CD4-positive, CD25-positive, alpha-beta regulatory T cell (primary cell): ENCODE measurements around the gene PLEKHN1. TPM values are rescaled to one million over a fixed set of nuclear protein-coding genes. Genes with fewer than 3 reads are reported as not detected.
"Not testable (repeated sequence)": the region's sequence is repeated elsewhere in the genome, so short reads cannot be mapped to it uniquely, and the experiment has no call there.

Source experiments
- ATAC-seq, 2 donors: fragments of 150-1000 bp; cut with Tn5 transposase; one replicate each; pipeline ENCODE4 v1.10.0; 2021; ENCODE audit warnings: low read depth in 2 of 2, moderate number of reproducible peaks in 2 of 2, moderate library complexity in 1 of 2
- DNase-seq, 3 donors: peaks; one replicate each; pipeline versions ENCODE4 v3.0.0 to v3.0.0-alpha.2; 2012 to 2022; ENCODE audit warnings: mixed read lengths in 1 of 3
- H3K27ac ChIP-seq: one replicate; pipeline ENCODE4 v1.7.0; 2013; ENCODE audit warnings: mild to moderate bottlenecking, low read length; ENCODE audit not compliant: insufficient read depth, poor library complexity, severe bottlenecking
- H3K27me3 ChIP-seq: one replicate; pipeline ENCODE4 v1.7.0; 2013; ENCODE audit warnings: low read length; ENCODE audit not compliant: control insufficient read depth, insufficient read depth
- H3K36me3 ChIP-seq: one replicate; pipeline ENCODE4 v1.7.0; 2013; ENCODE audit warnings: mild to moderate bottlenecking, low read length, moderate library complexity; ENCODE audit not compliant: control insufficient read depth, insufficient read depth
- H3K4me1 ChIP-seq: 2 replicates; pipeline ENCODE4 v1.7.0; 2013; ENCODE audit warnings: mild to moderate bottlenecking, low read length; ENCODE audit not compliant: insufficient read depth, control insufficient read depth, poor library complexity, severe bottlenecking
- H3K4me3 ChIP-seq: one replicate; pipeline ENCODE4 v1.7.0; 2013; ENCODE audit warnings: low read depth, mild to moderate bottlenecking, low read length, moderate library complexity
- H3K9me3 ChIP-seq, 2 experiments: 1 replicate in 1 of 2; 2 replicates in 1 of 2; pipeline ENCODE4 v1.7.0; 2013; ENCODE audit warnings: low read length in 2 of 2, mild to moderate bottlenecking in 1 of 2, moderate library complexity in 1 of 2; ENCODE audit not compliant: control insufficient read depth in 2 of 2
- H3K27ac Mint-ChIP-seq, 3 donors: one replicate each; pipeline ENCODE4 v1.8.0; 2020 to 2022; ENCODE audit warnings: mild to moderate bottlenecking in 3 of 3, mixed read lengths in 3 of 3, moderate library complexity in 2 of 3
- H3K27me3 Mint-ChIP-seq: one replicate; pipeline ENCODE4 v1.8.0; 2022; ENCODE audit warnings: mild to moderate bottlenecking, mixed read lengths
- H3K36me3 Mint-ChIP-seq: one replicate; pipeline ENCODE4 v1.8.0; 2020; ENCODE audit warnings: mixed read lengths
- H3K4me1 Mint-ChIP-seq, 4 donors: one replicate each; pipeline ENCODE4 v1.8.0; 2020 to 2022; ENCODE audit warnings: mixed read lengths in 4 of 4, mild to moderate bottlenecking in 1 of 4
- H3K4me3 Mint-ChIP-seq, 4 donors: one replicate each; pipeline ENCODE4 v1.8.0; 2020 to 2022; ENCODE audit warnings: mild to moderate bottlenecking in 4 of 4, mixed read lengths in 4 of 4, moderate library complexity in 3 of 4
- H3K9me3 Mint-ChIP-seq, 7 donors: one replicate each; pipeline ENCODE4 v1.8.0; 2020 to 2022; ENCODE audit warnings: mixed read lengths in 7 of 7, mild to moderate bottlenecking in 3 of 7, moderate library complexity in 2 of 7
- polyA plus RNA-seq, 4 donors: library from polyadenylated mRNA; unstranded; fragments of 300-500 nt; fragmentation: Illumina TruSeq; gene quantifications; one replicate each; pipeline ENCODE4 v1.2.3, GENCODE V29; 2021
- total RNA-seq: library from RNA; stranded (reverse); gene quantifications from one replicate; pipeline ENCODE4 v1.2.3, GENCODE V29; 2022

The PLEKHN1 gene
- total and polyA plus RNA-seq, 5 donors from 2014 or later = 0.39 to 2.5 (median 0.61) TPM; not detected in 2

GRCh38 chr1:974293-974640, 8.0 kb downstream of the PLEKHN1 start:
- Histone ChIP-seq H3K27ac (no peak overlapping the region), H3K36me3 (no peaks in the 10 kb centered on the region), H3K9me3 (no peaks in the 10 kb centered on the region), H3K27me3 (no peaks in the 10 kb centered on the region), H3K4me1 (peaks cover 8% of the 10 kb centered on the region), H3K4me3 (no peak overlapping the region)
- H3K9me3 Mint-ChIP-seq = peaks cover 0 to 4% (median 0%) of the 10 kb centered on the region in 7 donors
- H3K4me3 Mint-ChIP-seq = no peak overlapping the region
- peaks cover 0 to 9% (median 0%) of the 10 kb centered on the region in 4 donors for H3K4me1 Mint-ChIP-seq
- H3K36me3 Mint-ChIP-seq = no peaks in the 10 kb centered on the region
- no peak for DNase-seq
- ATAC-seq = no peak
- no peak overlapping the region for H3K27ac Mint-ChIP-seq
- H3K27me3 Mint-ChIP-seq = peaks cover 7% of the 10 kb centered on the region

GRCh38 chr1:974687-975328, 8.5 kb downstream of the PLEKHN1 start:
- no peak overlapping the region for H3K27ac Mint-ChIP-seq
- Histone ChIP-seq H3K4me1 (peaks cover 8% of the 10 kb centered on the region), H3K36me3 (no peaks in the 10 kb centered on the region)

GRCh38 chr1:975365-975764, 9.1 kb downstream of the PLEKHN1 start:
- H3K27me3 ChIP-seq = no peaks in the 10 kb centered on the region
- H3K27me3 Mint-ChIP-seq = peaks cover 7% of the 10 kb centered on the region
- ATAC-seq = no peak

More at GRCh38 chr1:974687-975328, 8.5 kb downstream of the PLEKHN1 start:
- Mint-ChIP-seq H3K27me3 (peaks cover 7% of the 10 kb centered on the region), H3K9me3 (peaks cover 0 to 6% (median 0%) of the 10 kb centered on the region in 7 donors), H3K4me3 (peak overlapping the region in 1 of 4 donors; percentile 10), H3K36me3 (no peaks in the 10 kb centered on the region), H3K4me1 (peaks cover 0 to 9% (median 0%) of the 10 kb centered on the region in 4 donors)
- ATAC-seq = no peak
- no peak overlapping the region for H3K27ac ChIP-seq
- DNase-seq = no peak
- no peak overlapping the region for H3K4me3 ChIP-seq
- H3K27me3 ChIP-seq = no peaks in the 10 kb centered on the region
- H3K9me3 ChIP-seq = no peaks in the 10 kb centered on the region

DNA sequence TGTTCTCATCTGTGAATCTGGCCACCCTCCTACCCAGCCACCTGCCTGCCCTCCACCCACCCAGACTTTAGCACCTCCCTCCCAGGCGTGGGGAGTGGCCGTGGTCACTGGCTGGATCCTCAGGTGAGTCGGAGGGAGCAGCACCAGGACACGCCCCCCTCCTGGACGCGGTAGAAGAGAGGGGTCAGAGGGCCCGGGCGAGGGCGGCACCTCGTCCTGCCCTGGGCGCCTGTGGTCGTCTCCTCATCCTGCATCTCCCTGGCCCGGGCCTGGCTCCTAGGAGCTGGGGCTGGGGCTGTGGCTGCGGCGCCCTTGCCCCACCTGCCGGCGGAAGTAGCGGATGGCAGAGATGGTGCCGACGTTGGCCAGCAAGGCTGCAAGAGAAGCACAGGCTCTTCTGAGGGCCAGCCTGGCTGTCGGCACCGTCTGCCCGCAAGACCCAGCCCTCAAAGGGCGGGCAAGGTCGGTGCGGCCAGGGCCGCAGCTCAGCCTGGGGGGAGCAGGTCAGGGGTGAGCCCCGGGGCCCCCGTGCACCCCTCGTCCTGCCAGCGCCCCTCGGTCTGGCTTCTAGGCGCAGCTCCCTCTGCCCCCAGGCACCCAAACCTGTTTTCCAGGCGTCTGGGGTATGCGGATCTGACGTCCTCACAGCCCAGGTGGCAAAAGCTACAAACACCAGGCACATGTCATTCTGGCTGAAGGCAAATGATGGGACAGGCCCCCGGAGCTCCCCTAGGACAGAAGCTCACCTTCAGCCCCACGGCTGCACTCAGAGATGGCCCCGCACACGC, 9.8 kb downstream of the PLEKHN1 start:
- Mint-ChIP-seq H3K9me3 (peaks cover 0 to 7% (median 0%) of the 10 kb centered on the region in 7 donors), H3K4me3 (peak overlapping the region in 2 of 4 donors; percentile 38 to 58), H3K4me1 (peaks cover 0 to 9% (median 0%) of the 10 kb centered on the region in 4 donors), H3K27me3 (peaks cover 7% of the 10 kb centered on the region), H3K27ac (no peak overlapping the region), H3K36me3 (no peaks in the 10 kb centered on the region)
- Histone ChIP-seq H3K27me3 (no peaks in the 10 kb centered on the region), H3K36me3 (no peaks in the 10 kb centered on the region), H3K4me3 (no peak overlapping the region), H3K27ac (no peak overlapping the region), H3K4me1 (peaks cover 8% of the 10 kb centered on the region), H3K9me3 (no peaks in the 10 kb centered on the region)
- peak; percentile 71 to 84 for ATAC-seq
- peak; percentile 32 to 73 (median 69) for DNase-seq

More at GRCh38 chr1:975365-975764, 9.1 kb downstream of the PLEKHN1 start:
- Mint-ChIP-seq H3K9me3 (peaks cover 0 to 7% (median 0%) of the 10 kb centered on the region in 7 donors), H3K27ac (no peak overlapping the region), H3K4me3 (peak overlapping the region in 2 of 4 donors; percentile 38 to 58), H3K4me1 (peaks cover 0 to 9% (median 0%) of the 10 kb centered on the region in 4 donors), H3K36me3 (no peaks in the 10 kb centered on the region)
- no peak for DNase-seq
- H3K9me3 ChIP-seq = no peaks in the 10 kb centered on the region
- no peaks in the 10 kb centered on the region for H3K36me3 ChIP-seq
- peaks cover 8% of the 10 kb centered on the region for H3K4me1 ChIP-seq
- H3K4me3 ChIP-seq = no peak overlapping the region
- H3K27ac ChIP-seq = no peak overlapping the region

- H3K4me1 Mint-ChIP-seq, H3K36me3 Mint-ChIP-seq, H3K27me3 ChIP-seq, H3K4me1 ChIP-seq, H3K27ac Mint-ChIP-seq, H3K4me3 Mint-ChIP-seq, ATAC-seq, H3K27me3 Mint-ChIP-seq, H3K9me3 ChIP-seq, H3K4me3 ChIP-seq, H3K9me3 Mint-ChIP-seq, DNase-seq, H3K36me3 ChIP-seq, H3K27ac ChIP-seq: not testable (repeated sequence)
Observed at GRCh38 chr1:976791-977190, 10.5 kb downstream of the PLEKHN1 start.

DNA sequence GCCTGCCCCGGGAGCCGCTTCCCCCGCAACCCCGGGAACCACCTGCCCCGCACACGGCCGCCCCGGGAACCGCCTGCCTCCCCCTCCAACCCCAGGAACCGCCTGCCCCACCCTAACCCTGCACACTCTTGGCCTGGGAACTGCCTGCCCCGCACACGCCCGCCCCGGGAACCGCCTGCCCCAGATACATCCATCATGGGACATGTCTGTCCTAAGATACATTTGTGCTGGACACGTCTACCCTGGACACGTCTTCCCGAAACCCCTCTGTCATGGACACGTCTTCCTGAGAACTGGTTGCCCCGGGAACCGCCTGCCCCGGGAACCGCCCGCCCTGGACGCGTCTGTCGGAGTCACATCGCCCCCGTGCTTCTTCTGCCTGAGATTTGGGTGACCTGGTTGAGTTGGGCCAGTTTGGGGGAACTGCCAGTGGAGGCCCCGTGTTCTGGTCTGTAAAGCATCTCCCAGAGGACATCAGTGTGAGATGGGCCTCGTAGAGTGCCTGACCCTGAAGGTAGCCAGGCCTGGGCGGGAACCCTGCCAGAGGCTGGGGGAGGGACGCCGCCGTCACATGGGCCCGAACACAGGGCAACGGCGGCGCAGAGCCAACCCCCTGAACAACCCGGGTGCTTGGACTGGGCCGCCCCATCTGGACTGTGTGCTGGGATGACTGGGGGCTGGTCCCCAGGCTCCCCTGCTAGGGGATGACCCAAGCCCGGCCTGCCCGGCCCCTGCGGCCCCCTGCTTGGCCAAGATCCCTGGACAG, 12.0 kb downstream of the PLEKHN1 start:
- no peak for ATAC-seq
- no peak for DNase-seq
- Histone ChIP-seq H3K4me3 (no peak overlapping the region), H3K36me3 (no peaks in the 10 kb centered on the region), H3K27me3 (no peaks in the 10 kb centered on the region), H3K9me3 (no peaks in the 10 kb centered on the region), H3K4me1 (peaks cover 8% of the 10 kb centered on the region), H3K27ac (no peak overlapping the region)
- Mint-ChIP-seq H3K4me3 (peak overlapping the region in 1 of 4 donors; percentile 18), H3K4me1 (peaks cover 0 to 9% (median 0%) of the 10 kb centered on the region in 4 donors), H3K9me3 (peaks cover 0 to 7% (median 0%) of the 10 kb centered on the region in 7 donors), H3K27ac (no peak overlapping the region), H3K36me3 (no peaks in the 10 kb centered on the region), H3K27me3 (peaks cover 8% of the 10 kb centered on the region)

GRCh38 chr1:978835-979743, 12.8 kb downstream of the PLEKHN1 start:
- Histone ChIP-seq H3K4me1 (peaks cover 10% of the 10 kb centered on the region), H3K4me3 (no peak overlapping the region), H3K9me3 (no peaks in the 10 kb centered on the region), H3K27me3 (no peaks in the 10 kb centered on the region), H3K27ac (no peak overlapping the region), H3K36me3 (no peaks in the 10 kb centered on the region)
- ATAC-seq (no peak), DNase-seq (no peak)
- Mint-ChIP-seq H3K4me1 (peaks cover 0 to 9% (median 0%) of the 10 kb centered on the region in 4 donors), H3K4me3 (no peak overlapping the region), H3K36me3 (no peaks in the 10 kb centered on the region), H3K27ac (no peak overlapping the region), H3K9me3 (peaks cover 0 to 7% (median 0%) of the 10 kb centered on the region in 7 donors), H3K27me3 (peaks cover 15% of the 10 kb centered on the region)
